ENCODE results near the gene CFAP54.

DNA sequence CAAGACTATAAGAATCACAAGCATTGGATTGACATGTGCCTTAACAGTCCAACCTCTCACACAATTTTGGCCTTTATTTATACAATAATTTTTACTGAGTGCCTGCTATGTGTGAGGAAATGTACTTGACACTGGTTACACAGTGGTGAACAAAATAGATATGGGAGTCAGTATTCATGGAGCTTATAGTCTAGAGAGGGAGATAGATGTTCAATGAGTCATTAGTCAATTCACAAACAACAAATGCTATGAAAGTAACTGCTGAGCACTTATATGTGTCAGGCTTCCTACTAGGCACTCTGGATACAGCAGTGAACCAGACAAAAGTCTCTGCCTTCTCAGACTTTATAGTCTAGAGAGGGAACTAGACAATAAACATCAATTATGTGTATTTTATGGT, 3.7 kb downstream of the CFAP54 start:
- TF ChIP-seq POLR2A (IDR thresholded peaks at IDR 0.05), result no peak
- TF ChIP-seq, protein P1, sequence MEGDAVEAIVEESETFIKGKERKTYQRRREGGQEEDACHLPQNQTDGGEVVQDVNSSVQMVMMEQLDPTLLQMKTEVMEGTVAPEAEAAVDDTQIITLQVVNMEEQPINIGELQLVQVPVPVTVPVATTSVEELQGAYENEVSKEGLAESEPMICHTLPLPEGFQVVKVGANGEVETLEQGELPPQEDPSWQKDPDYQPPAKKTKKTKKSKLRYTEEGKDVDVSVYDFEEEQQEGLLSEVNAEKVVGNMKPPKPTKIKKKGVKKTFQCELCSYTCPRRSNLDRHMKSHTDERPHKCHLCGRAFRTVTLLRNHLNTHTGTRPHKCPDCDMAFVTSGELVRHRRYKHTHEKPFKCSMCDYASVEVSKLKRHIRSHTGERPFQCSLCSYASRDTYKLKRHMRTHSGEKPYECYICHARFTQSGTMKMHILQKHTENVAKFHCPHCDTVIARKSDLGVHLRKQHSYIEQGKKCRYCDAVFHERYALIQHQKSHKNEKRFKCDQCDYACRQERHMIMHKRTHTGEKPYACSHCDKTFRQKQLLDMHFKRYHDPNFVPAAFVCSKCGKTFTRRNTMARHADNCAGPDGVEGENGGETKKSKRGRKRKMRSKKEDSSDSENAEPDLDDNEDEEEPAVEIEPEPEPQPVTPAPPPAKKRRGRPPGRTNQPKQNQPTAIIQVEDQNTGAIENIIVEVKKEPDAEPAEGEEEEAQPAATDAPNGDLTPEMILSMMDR (IDR thresholded peaks at IDR 0.05), result no peak

Measured in uterus (tissue), 2 donors.